ENCODE data around the gene CIAO2A. TPM values are rescaled to one million over a fixed set of nuclear protein-coding genes. Genes with fewer than 3 reads are reported as not detected.
"Not testable (repeated sequence)": the region's sequence is repeated elsewhere in the genome, so short reads cannot be mapped to it uniquely, and the experiment has no call there.

The CIAO2A gene
- total RNA-seq, 4 donors from 2014 or later = 104 to 144 (median 129) TPM

GRCh38 chr15:64066451-64066850, 27.2 kb downstream of the CIAO2A start:
- Histone ChIP-seq H3K4me3 (replicated peaks in 1 of 3) (no peak overlapping the region), H3K36me3 (no peaks in the 10 kb centered on the region), H3K9me3 (no peaks in the 10 kb centered on the region), H3K27ac (no peak overlapping the region), H3K27me3 (no peaks in the 10 kb centered on the region), H3K4me1 (peaks cover 0 to 16% of the 10 kb centered on the region in 2 donors)
- intact Hi-C loops (cut with DNase I) = loop anchor here (10.0 kb wide), 2 partner anchors 462 to 602 kb away; no protein-coding TSS in a partner anchor
- DNase-seq = no peak
- WGBS, 2 donors = 85 to 91% methylated on average over 1 of the region's 1 CpG
- TF ChIP-seq CTCF (IDR thresholded peaks at IDR 0.05) (no peak), POLR2A (IDR thresholded peaks at IDR 0.05) (no peak)

- H3K27me3 ChIP-seq = no peaks in the 10 kb centered on the region
- no peak for DNase-seq
- 88 to 97% methylated on average over 22 of the region's 29 CpGs for WGBS, 2 donors
- no peak for TF ChIP-seq CTCF (IDR thresholded peaks at IDR 0.05)
- TF ChIP-seq POLR2A (IDR thresholded peaks at IDR 0.05) = no peak
- intact Hi-C loops (cut with DNase I) = loop anchor here (5.0 to 10.0 kb wide), 3 partner anchors 303 to 596 kb away; no protein-coding TSS in a partner anchor
- H3K27ac ChIP-seq = no peak overlapping the region
- no peak overlapping the region for H3K4me3 ChIP-seq (replicated peaks in 1 of 3)
- no peaks in the 10 kb centered on the region for H3K36me3 ChIP-seq
- no peaks in the 10 kb centered on the region for H3K9me3 ChIP-seq
- no peaks in the 10 kb centered on the region for H3K4me1 ChIP-seq
Observed at GRCh38 chr15:64060716-64061115, 32.9 kb downstream of the CIAO2A start.

DNA sequence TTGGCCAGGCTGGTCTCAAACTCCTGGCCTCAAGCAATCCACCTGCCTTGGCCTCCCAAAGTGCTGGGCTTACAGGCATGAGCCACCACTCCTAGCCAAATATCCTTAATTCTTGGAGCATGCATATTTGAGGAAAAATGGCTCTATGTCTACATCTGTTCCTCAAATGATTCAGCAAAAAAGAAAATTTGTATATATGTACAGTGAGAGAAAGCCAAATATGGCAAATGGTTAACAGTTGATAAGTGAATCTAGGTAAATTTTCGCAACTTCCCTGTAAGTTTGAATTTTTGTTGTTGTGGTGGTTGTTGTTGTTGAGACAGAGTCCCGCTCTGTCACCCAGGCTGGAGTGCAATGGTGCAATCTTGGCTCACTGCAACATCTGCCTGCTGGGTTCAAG, 34.5 kb downstream of the CIAO2A start:
- 96 to 100% methylated on average over 2 of the region's 2 CpGs for WGBS, 2 donors
- H3K27ac ChIP-seq; H3K4me1 ChIP-seq; H3K9me3 ChIP-seq; intact Hi-C loops (cut with DNase I); DNase-seq; H3K36me3 ChIP-seq; H3K27me3 ChIP-seq; H3K4me3 ChIP-seq (replicated peaks in 1 of 3): not testable (repeated sequence)

DNA sequence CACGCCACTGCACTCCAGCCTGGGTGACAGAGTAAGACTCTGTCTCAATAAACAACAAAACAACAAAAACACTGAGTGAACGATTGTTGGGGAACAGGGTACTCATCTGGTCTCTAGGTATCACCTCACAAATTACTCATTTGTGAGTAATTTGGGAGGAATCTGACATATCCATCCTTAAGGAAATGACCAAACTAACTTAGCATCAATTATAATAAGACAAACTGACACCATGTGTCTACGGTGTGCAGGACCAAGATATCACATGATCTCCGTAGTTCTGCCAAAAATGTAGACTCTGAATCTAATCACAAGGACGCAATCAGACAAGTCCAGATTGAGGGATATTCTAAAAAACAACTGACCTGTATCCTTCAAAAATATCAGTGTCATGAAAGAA, 35.4 kb downstream of the CIAO2A start:
- no peaks in the 10 kb centered on the region for H3K4me1 ChIP-seq
- TF ChIP-seq CTCF (IDR thresholded peaks at IDR 0.05) = no peak
- no peak for TF ChIP-seq POLR2A (IDR thresholded peaks at IDR 0.05)
- intact Hi-C loops (cut with DNase I) = no loop called here
- no peaks in the 10 kb centered on the region for H3K36me3 ChIP-seq
- WGBS, 2 donors = 88% methylated on average over 5 of the region's 5 CpGs
- H3K4me3 ChIP-seq (replicated peaks in 1 of 3) = no peak overlapping the region
- no peaks in the 10 kb centered on the region for H3K27me3 ChIP-seq
- no peak for DNase-seq
- no peak overlapping the region for H3K27ac ChIP-seq
- H3K9me3 ChIP-seq = no peaks in the 10 kb centered on the region

DNA sequence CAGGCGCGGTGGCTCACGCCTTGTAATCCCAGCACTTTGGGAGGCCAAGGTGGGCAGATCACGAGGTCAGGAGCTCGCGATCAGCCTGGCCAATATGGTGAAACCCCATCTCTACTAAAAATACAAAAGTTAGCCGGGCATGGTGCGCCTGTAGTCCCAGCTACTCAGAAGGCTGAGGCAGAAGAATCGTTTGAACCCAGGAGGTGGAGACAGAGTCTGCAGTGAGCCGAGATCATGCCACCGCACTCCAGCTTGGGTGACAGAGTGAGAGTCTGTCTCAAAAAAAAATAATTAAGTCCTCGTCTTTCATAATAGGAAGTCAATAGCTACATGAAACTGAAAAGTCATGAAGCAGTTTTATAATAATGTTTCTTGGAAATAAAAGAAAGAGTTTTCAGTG, 40.0 kb downstream of the CIAO2A start:
- intact Hi-C loops (cut with DNase I) = loop anchor here (5.0 kb wide), 1 partner anchor 301 kb away; no protein-coding TSS in a partner anchor
- WGBS, 2 donors = 83 to 90% methylated on average over 12 of the region's 12 CpGs
- not testable (repeated sequence) for H3K9me3 ChIP-seq; H3K27ac ChIP-seq; H3K36me3 ChIP-seq; H3K4me3 ChIP-seq (replicated peaks in 1 of 3); H3K27me3 ChIP-seq; DNase-seq; H3K4me1 ChIP-seq

GRCh38 chr15:64052925-64053491, 40.6 kb downstream of the CIAO2A start:
- TF ChIP-seq POLR2A (IDR thresholded peaks at IDR 0.05) (no peak), CTCF (IDR thresholded peaks at IDR 0.05) (no peak)
- no peaks in the 10 kb centered on the region for H3K9me3 ChIP-seq
- H3K27ac ChIP-seq = no peak overlapping the region
- no peaks in the 10 kb centered on the region for H3K36me3 ChIP-seq
- no peak overlapping the region for H3K4me3 ChIP-seq (replicated peaks in 1 of 3)
- no peak for DNase-seq
- WGBS, 2 donors = 94 to 96% methylated on average over 5 of the region's 5 CpGs
- no peaks in the 10 kb centered on the region for H3K4me1 ChIP-seq
- intact Hi-C loops (cut with DNase I) = loop anchor here (5.0 kb wide), 1 partner anchor 301 kb away; no protein-coding TSS in a partner anchor
- no peaks in the 10 kb centered on the region for H3K27me3 ChIP-seq

Data from thyroid gland (tissue), 4 donors.